ENCODE measurements around the gene RIPOR3. TPM values are rescaled to one million over a fixed set of nuclear protein-coding genes. Genes with fewer than 3 reads are reported as not detected.

Gene RIPOR3
- total and polyA plus RNA-seq, 11 donors = 2.4 to 20.7 (median 4.9) TPM

DNA sequence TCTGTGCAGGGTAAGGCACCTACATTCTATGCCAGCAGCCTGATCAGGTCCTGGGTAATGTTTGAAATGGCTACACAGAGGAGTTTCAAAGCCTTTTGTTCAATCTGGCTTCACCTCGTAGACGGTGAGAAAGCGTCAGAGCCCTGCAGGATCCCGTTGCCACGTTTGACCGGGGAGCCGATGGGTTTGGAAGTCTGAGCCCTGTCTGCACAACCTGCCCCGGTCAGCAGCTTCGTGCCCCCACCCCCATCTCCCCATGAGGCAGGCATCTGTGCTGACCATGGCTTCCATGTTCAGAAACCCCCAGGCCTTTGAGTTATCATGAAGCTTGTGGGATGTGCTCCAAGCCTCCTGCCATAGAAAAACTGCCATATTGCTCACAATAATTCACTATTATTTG, 117.2 kb downstream of the RIPOR3 start:
- TF ChIP-seq CTCF (IDR thresholded peaks at IDR 0.05) = no peak
- TF ChIP-seq POLR2A (IDR thresholded peaks at IDR 0.05) = no peak
- Histone ChIP-seq H3K4me3 (no peak overlapping the region), H3K4me1 (peaks cover 0 to 79% (median 51%) of the 10 kb centered on the region in 12 donors), H3K9me3 (no peaks in the 10 kb centered on the region), H3K27me3 (no peaks in the 10 kb centered on the region), H3K27ac (peak overlapping the region in 11 of 12 donors; percentile 10 to 79 (median 54)), H3K36me3 (peaks cover 0 to 80% (median 49%) of the 10 kb centered on the region in 9 donors)
- ATAC-seq (no peak), DNase-seq (peak in 1 of 5 donors; percentile 5)
- intact Hi-C loops (cut with DNase I) = loop anchor here in 7 of 10 donors (5.0 to 10.0 kb wide), 6 partner anchors 47 to 179 kb away; partner anchors contain the start of gene PTPN1 (in 2 of the 7)
- 75 to 86% (median 81%) methylated on average over 9 of the region's 9 CpGs for WGBS, 4 donors

- WGBS, 4 donors = 25 to 37% (median 27%) methylated on average over 6 of the region's 6 CpGs
- no peaks in the 10 kb centered on the region for H3K9me3 ChIP-seq
- peaks cover 0 to 80% (median 49%) of the 10 kb centered on the region in 9 donors for H3K36me3 ChIP-seq
- H3K4me3 ChIP-seq = no peak overlapping the region
- DNase-seq (peak in 3 of 5 donors; percentile 56 to 73 (median 61)), ATAC-seq (peak; percentile 12 to 61 (median 54))
- H3K27ac ChIP-seq = peak overlapping the region in 11 of 12 donors; percentile 10 to 79 (median 54)
- intact Hi-C loops (cut with DNase I) = loop anchor here in 8 of 10 donors (2.0 to 10.0 kb wide), 7 partner anchors 46 to 178 kb away; partner anchors contain the start of gene PTPN1 (in 4 of the 8)
- H3K4me1 ChIP-seq = peaks cover 0 to 79% (median 51%) of the 10 kb centered on the region in 12 donors
- H3K27me3 ChIP-seq = no peaks in the 10 kb centered on the region
- no peak for TF ChIP-seq CTCF (IDR thresholded peaks at IDR 0.05)
- TF ChIP-seq POLR2A (IDR thresholded peaks at IDR 0.05) = no peak
Observed at GRCh38 chr20:50572938-50573777, 118.2 kb downstream of the RIPOR3 start.

GRCh38 chr20:50571466-50571865, 119.9 kb downstream of the RIPOR3 start:
- Histone ChIP-seq H3K4me3 (no peak overlapping the region), H3K27me3 (no peaks in the 10 kb centered on the region), H3K9me3 (no peaks in the 10 kb centered on the region), H3K4me1 (peaks cover 0 to 68% (median 48%) of the 10 kb centered on the region in 12 donors), H3K27ac (no peak overlapping the region), H3K36me3 (peaks cover 0 to 71% (median 53%) of the 10 kb centered on the region in 9 donors)
- ATAC-seq (no peak), DNase-seq (no peak)
- intact Hi-C loops (cut with DNase I) = loop anchor here in 7 of 10 donors (5.0 to 10.0 kb wide), 6 partner anchors 44 to 177 kb away; partner anchors contain the start of gene PTPN1 (in 2 of the 7)
- TF ChIP-seq POLR2A (IDR thresholded peaks at IDR 0.05) (no peak), CTCF (IDR thresholded peaks at IDR 0.05) (no peak)
- 92 to 100% (median 94%) methylated on average over 2 of the region's 2 CpGs for WGBS, 4 donors
